Stimulated activated CD8-positive, alpha-beta memory T cell treated with anti-CD3 and anti-CD28 coated beads, Interleukin-7, amount 100 ng/mL, for 24 hours (primary cell): Measurements from ENCODE around the gene RPL39.
"Not testable (repeated sequence)": the region's sequence is repeated elsewhere in the genome, so short reads cannot be mapped to it uniquely, and the experiment has no call there.

Experiments
- DNase-seq: peaks from one replicate; pipeline ENCODE4 v3.0.0-alpha.2; 2020; ENCODE audit warnings: low read depth

RPL39 gene

GRCh38 chrX:119763181-119763580, 28.2 kb downstream of the RPL39 start:
- DNase-seq: no peak

DNA sequence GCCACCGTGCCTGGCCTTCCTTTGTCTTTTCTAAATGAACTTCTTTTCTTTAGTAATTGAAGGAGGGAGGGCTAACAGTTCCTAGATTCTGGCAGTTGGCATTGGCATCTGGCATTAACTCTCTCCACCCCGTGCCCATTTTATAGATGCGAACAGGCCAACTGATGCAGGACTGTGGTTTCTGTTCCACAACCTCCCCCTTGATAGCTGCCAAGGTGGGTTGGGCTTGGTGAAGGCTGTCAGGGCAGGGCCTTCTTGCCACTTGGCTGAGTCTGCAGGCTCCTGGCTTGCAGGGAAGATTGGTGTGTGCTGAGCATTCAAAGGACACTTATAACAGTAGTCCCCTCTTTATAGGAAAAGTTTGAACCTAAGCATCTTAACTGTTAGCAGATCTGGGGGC, 28.7 kb downstream of the RPL39 start:
- no peak for DNase-seq

DNA sequence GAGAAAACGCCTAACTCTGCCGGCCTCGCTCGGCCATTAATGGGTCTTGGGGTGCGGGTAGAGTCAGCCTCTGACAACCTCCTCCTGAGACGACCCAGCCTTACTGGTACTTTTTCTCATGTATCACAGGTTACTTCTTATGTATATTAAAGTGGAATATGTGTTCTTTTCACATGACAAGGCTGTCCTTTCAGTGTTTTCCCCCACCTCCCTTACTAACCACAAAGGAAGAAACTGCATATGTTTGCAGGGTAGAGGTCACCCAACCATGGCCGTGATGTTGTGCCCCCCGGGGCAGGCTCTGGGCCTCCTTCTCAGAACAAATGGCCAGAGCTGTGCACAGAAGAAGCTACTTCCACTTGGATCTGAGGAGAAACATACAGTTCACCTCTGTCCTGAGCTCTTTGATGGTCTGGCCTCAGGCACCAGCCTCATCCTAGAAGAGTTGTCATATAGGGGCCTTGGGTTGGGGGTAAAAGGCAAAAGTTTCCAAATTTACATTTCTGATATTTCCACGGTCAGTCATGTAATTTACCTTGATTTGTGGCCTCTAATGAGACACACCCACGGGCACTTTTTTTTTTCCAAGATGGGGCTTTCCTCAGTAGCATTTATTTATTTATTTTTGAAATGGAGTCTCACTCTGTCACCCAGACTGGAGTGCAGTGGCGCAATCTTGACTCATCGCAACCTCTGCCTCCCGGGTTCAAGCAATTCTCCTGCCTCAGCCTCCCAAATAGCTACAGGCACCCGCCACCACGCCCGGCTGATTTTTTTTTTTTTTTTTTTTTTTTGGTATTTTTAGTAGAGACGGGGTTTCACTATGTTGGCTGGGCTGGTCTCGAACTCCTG, 31.2 kb downstream of the RPL39 start:
- DNase-seq: no peak

DNA sequence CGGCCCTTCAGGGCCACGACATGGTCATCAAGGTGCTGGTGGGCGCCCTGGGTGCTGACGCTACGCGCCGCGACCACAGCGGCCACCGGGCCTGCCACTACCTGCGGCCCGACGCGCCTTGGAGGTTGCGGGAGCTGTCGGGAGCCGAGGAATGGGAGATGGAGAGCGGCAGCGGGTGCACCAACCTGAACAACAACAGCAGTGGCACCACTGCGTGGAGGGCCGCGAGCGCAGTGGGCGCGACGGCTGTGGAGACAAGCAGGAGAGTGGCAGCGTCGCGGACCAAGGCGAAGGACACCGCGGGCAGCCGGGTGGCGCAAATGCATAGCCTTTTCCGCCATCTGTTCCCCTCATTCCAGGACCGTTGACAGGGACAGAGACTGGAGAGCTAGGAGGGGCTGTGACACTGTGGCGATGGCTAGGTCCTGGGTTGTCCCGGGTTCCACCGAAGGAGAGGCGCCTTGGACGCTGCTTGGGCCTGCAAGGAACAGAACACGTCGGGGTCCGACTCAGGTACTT, 32.1 kb downstream of the RPL39 start:
- DNase-seq: no peak

DNA sequence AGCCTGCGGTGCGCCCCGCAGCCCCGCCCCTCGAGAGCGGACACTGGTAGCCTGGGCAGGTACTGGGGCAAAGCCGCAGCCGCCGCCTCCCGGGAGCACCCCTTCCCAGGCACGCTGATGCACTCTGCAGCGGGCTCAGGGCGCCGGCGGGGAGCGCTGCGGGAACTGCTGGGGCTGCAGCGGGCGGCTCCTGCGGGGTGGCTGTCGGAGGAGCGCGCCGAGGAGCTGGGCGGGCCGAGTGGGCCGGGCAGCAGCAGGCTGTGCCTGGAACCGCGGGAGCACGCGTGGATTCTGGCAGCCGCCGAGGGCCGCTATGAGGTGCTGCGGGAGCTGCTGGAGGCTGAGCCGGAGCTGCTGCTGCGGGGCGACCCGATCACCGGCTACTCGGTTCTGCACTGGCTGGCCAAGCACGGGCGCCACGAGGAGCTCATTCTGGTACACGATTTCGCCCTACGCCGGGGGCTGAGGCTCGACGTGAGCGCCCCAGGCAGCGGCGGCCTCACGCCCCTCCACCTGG, 32.6 kb downstream of the RPL39 start:
- no peak for DNase-seq

GRCh38 chrX:119757979-119758730, 33.3 kb downstream of the RPL39 start, which contains the start of gene SOWAHD:
TSS of gene SOWAHD (plus strand) at chrX:119758588. CDS start at chrX:119758668, 80 bp downstream.
- DNase-seq: no peak

GRCh38 chrX:119757646-119757978, 33.8 kb downstream of the RPL39 start:
- DNase-seq: no peak

DNA sequence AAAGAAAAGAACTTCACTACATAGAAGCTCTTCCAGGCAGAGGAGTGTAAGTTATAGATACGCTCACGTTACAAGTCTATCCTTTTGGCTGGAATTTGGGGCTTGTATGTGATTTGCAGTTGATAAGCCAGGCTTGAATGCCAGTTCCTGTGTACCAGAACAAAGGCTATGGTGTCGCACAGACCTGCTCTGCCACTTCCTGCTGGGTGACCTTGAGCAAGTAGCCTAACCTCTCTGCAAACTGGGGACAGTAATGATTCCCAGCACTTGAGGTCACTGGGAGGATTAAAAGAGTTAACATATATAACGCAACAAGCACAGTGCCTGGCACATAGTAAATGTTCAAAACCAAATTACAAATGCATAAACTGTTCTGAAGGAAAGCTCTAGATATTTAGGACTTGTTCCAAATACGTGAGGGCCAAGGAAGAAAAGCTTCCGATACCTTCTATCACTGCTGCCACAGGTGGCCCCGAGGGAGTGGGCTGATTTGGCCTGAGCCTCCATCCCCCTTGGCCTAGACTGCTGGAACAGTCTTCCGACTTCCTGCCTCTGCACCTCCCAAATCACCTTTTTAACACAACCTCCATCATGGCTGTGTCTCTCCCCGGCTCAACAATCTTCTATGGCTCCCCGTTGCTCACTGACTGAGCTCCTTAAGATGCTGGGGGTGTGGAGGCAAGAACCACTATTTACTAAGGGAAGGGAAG, 34.3 kb downstream of the RPL39 start:
- DNase-seq: no peak

GRCh38 chrX:119755981-119756533, 35.4 kb downstream of the RPL39 start:
- DNase-seq: no peak

GRCh38 chrX:119753639-119754257, 37.7 kb downstream of the RPL39 start:
- DNase-seq: no peak

- no peak for DNase-seq
Observed at GRCh38 chrX:119753001-119753400, 38.4 kb downstream of the RPL39 start.

DNA sequence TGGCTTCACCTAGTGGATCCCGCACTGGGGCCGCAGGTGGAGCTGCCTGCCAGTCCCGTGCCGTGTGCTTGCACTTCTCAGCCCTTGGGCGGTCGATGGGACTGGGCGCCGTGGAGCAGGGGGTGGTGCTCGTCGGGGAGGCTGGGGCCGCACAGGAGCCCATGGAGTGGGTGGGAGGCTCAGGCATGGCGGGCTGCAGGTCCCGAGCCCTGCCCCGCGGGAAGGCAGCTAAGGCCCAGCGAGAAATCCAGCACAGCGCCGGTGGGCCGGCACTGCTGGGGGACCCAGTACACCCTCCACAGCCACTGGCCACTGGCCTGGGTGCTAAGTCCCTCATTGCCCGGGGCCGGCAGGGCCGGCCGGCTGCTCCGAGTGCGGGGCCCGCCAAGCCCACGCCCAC, 40.7 kb downstream of the RPL39 start:
- not testable (repeated sequence) for DNase-seq

DNA sequence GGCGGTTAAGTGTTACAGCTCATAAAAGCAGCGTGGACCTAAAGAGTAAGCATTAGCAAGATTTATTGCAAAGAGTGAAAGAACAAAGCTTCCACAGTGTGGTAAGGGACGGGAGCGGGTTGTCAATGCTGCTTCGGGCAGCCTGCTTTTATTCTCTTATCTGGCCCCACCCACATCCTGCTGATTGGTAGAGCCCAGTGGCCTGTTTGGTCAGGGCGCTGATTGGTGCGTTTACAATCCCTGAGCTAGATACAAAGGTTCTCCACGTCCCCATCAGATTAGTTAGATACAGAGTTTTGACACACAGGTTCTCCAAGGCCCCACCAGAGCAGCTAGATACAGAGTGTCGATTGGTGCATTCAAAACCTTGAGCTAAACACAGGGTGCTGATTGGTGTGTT, 41.3 kb downstream of the RPL39 start:
- not testable (repeated sequence) for DNase-seq

GRCh38 chrX:119745283-119745848, 46.1 kb downstream of the RPL39 start:
- no peak for DNase-seq

- no peak for DNase-seq
Observed at GRCh38 chrX:119738742-119739141, 52.7 kb downstream of the RPL39 start.
